Activated T-cell treated with anti-CD3 and anti-CD28 coated beads, Interleukin-2, amount 50 U/mL, for 1 hour (primary cell): ENCODE data around the gene PPP6R3.
A peak's percentile ranks its signal among the peaks of the same experiment; 100 is the strongest.
"Not testable (repeated sequence)": the region's sequence is repeated elsewhere in the genome, so short reads cannot be mapped to it uniquely, and the experiment has no call there.

ENCODE experiments used
- DNase-seq: peaks from one replicate; pipeline ENCODE4 v3.0.0-alpha.2; 2020

The PPP6R3 gene

GRCh38 chr11:68621826-68622225, 161.3 kb downstream of the PPP6R3 start:
- no peak for DNase-seq

GRCh38 chr11:68623706-68624105, 163.2 kb downstream of the PPP6R3 start:
- DNase-seq: not testable (repeated sequence)

- not testable (repeated sequence) for DNase-seq
Observed at GRCh38 chr11:68625069-68625468, 164.5 kb downstream of the PPP6R3 start.

- not testable (repeated sequence) for DNase-seq
Observed at GRCh38 chr11:68626236-68626635, 165.7 kb downstream of the PPP6R3 start.

GRCh38 chr11:68628837-68629236, 168.3 kb downstream of the PPP6R3 start:
- DNase-seq: not testable (repeated sequence)

GRCh38 chr11:68632375-68632774, 171.8 kb downstream of the PPP6R3 start:
- DNase-seq: not testable (repeated sequence)

GRCh38 chr11:68632802-68633201, 172.2 kb downstream of the PPP6R3 start:
- DNase-seq: peak; percentile 45

- not testable (repeated sequence) for DNase-seq
Observed at GRCh38 chr11:68634606-68635005, 174.1 kb downstream of the PPP6R3 start.

- not testable (repeated sequence) for DNase-seq
Observed at GRCh38 chr11:68635172-68635571, 174.6 kb downstream of the PPP6R3 start.

GRCh38 chr11:68635883-68636282, 175.3 kb downstream of the PPP6R3 start:
- DNase-seq: not testable (repeated sequence)

- DNase-seq: not testable (repeated sequence)
Observed at GRCh38 chr11:68639322-68639721, 178.8 kb downstream of the PPP6R3 start.

- DNase-seq: no peak
Observed at GRCh38 chr11:68641880-68642279, 181.3 kb downstream of the PPP6R3 start.

- DNase-seq: no peak
Observed at GRCh38 chr11:68643585-68643984, 183.0 kb downstream of the PPP6R3 start.

- no peak for DNase-seq
Observed at GRCh38 chr11:68646832-68647231, 186.3 kb downstream of the PPP6R3 start.

GRCh38 chr11:68649851-68650555, 189.5 kb downstream of the PPP6R3 start:
- DNase-seq: no peak

GRCh38 chr11:68650801-68651200, 190.2 kb downstream of the PPP6R3 start:
- DNase-seq: no peak

GRCh38 chr11:68651208-68651984, 190.8 kb downstream of the PPP6R3 start:
- DNase-seq: no peak

- DNase-seq: no peak
Observed at GRCh38 chr11:68651985-68652682, 191.6 kb downstream of the PPP6R3 start.

GRCh38 chr11:68652683-68653156, 192.2 kb downstream of the PPP6R3 start:
- DNase-seq: no peak

- DNase-seq: no peak
Observed at GRCh38 chr11:68653486-68654430, 193.2 kb downstream of the PPP6R3 start.

- no peak for DNase-seq
Observed at GRCh38 chr11:68654978-68655377, 194.4 kb downstream of the PPP6R3 start.

- DNase-seq: no peak
Observed at GRCh38 chr11:68655406-68655805, 194.9 kb downstream of the PPP6R3 start.
